GM13977 (cell line): ENCODE data around the gene ARL5C.

Source experiments
- DNase-seq: peaks from one replicate; pipeline ENCODE4 v3.0.0; 2012; ENCODE audit warnings: low spot score
- CTCF ChIP-seq: IDR thresholded peaks from 2 replicates; pipeline ENCODE4 v1.5.1; 2012; ENCODE audit warnings: mild to moderate bottlenecking, control low read depth; ENCODE audit not compliant: insufficient read depth; ENCODE audit errors: extremely low read depth, missing control alignments
- in situ Hi-C: fragments of 300-500 bp; cut with MboI; formaldehyde crosslinking; loops from one replicate; pipeline ENCODE4 v1.12.0; 2022; ENCODE audit warnings: low sequenced_read_pairs, low pct_unique_long_range_greater_than_20kb, mixed read lengths, inconsistent platforms; ENCODE audit not compliant: unreplicated experiment

The ARL5C gene

GRCh38 chr17:39208893-39209292 lies 42.9 kb upstream of the ARL5C start:
- peak; percentile 76 for DNase-seq
- in situ Hi-C loops = no loop called here
- TF ChIP-seq CTCF = no peak

GRCh38 chr17:39208136-39208535 lies 42.2 kb upstream of the ARL5C start:
- TF ChIP-seq CTCF = no peak
- no peak for DNase-seq
- in situ Hi-C loops = no loop called here

- no peak for TF ChIP-seq CTCF
- no peak for DNase-seq
- in situ Hi-C loops = no loop called here
Measured at GRCh38 chr17:39205112-39205526, 39.2 kb upstream of the ARL5C start.

- in situ Hi-C loops = no loop called here
- no peak for TF ChIP-seq CTCF
- DNase-seq = no peak
Measured at GRCh38 chr17:39204245-39204644, 38.3 kb upstream of the ARL5C start.

GRCh38 chr17:39200957-39201510 lies 35.1 kb upstream of the ARL5C start:
- in situ Hi-C loops = no loop called here
- no peak for DNase-seq
- no peak for TF ChIP-seq CTCF

- no peak for TF ChIP-seq CTCF
- in situ Hi-C loops = no loop called here
- peak; percentile 91 for DNase-seq
Measured at GRCh38 chr17:39200070-39200879, 34.3 kb upstream of the ARL5C start, which contains the start of gene RPL19. Gene RPL19, plus strand, starts transcription at chr17:39200283. Its CDS starts 62 bp downstream, at chr17:39200345.
